GM18507 (cell line): ENCODE measurements around the gene RMRP.

Experiments used
- DNase-seq: peaks from one replicate; pipeline ENCODE4 v3.0.0; 2011; ENCODE audit warnings: low read depth; ENCODE audit not compliant: insufficient read length; ENCODE audit errors: extremely low spot score
- FAIRE-seq: peaks from 2 replicates; lab custom pipeline; 2011; peaks lifted over from hg19 to GRCh38; lab: Jason Lieb, UNC

The RMRP gene

DNA sequence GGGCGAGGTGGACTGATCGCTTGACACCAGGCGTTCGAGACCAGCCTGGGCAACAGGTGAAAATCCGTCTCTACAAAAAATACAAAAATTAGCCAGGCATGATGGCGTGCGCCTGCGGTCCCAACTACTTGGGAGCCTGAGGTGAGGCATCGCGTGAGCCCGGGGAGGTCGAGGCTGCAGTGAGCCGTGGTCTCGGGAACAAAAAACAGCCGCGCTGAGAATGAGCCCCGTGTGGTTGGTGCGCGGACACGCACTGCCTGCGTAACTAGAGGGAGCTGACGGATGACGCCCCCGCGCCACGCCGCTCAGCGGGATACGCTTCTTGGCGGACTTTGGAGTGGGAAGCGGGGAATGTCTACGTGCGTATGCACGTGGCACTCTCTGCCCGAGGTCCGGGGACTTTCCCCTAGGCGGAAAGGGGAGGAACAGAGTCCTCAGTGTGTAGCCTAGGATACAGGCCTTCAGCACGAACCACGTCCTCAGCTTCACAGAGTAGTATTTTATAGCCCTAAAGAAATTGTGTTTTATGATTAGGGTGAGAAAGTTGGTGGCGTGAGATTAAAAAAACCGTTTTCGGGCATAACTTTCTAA lies at the start of gene RMRP:
TSS of gene RMRP (minus strand) at position 474 of the 591 bp plus-strand sequence.
- FAIRE-seq (peak; percentile 89), DNase-seq (peak; percentile 85)

DNA sequence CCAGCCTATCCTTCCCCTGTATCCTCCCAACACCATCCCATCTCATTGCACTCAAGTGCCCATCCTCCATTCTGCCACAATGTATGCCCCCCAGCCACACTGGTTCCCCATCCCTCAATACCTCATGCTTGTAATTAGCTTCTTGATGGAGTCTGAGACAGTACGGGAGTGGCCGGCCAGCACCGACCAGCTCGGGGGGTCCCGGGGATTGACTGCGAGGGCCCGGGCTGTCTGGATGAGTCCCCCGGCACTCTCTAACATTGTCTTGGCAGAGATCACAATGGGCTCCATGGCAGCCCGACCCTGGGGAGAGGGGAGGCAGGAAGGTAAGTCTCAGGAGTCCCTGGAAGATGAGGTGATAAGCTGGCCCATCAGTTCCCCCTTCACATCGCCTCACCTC lies 49.1 kb upstream of the RMRP start:
- FAIRE-seq (no peak), DNase-seq (no peak)

GRCh38 chr9:35705836-35706430 lies 48.1 kb upstream of the RMRP start:
- FAIRE-seq, result no peak
- DNase-seq, result no peak

DNA sequence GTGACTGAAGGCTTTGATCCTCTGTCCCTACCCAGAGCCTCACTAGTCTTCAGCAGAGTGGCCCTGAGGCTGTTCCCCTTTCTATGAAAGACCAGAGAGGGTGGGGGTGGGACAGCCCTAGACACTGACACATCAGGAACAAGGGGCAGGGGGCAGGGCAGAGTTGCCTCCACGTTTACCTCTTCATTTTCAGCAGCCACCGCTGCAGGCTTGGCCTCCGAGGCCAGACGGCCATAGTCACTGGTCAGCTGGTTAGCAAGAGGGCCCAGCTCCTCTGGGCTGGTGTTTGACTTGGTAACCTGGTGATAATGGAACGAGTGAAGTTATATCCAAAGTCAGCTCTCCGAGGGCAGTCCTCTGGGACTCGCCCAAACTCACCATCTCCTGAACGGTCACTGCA lies 47.6 kb upstream of the RMRP start:
- FAIRE-seq, result no peak
- no peak for DNase-seq

DNA sequence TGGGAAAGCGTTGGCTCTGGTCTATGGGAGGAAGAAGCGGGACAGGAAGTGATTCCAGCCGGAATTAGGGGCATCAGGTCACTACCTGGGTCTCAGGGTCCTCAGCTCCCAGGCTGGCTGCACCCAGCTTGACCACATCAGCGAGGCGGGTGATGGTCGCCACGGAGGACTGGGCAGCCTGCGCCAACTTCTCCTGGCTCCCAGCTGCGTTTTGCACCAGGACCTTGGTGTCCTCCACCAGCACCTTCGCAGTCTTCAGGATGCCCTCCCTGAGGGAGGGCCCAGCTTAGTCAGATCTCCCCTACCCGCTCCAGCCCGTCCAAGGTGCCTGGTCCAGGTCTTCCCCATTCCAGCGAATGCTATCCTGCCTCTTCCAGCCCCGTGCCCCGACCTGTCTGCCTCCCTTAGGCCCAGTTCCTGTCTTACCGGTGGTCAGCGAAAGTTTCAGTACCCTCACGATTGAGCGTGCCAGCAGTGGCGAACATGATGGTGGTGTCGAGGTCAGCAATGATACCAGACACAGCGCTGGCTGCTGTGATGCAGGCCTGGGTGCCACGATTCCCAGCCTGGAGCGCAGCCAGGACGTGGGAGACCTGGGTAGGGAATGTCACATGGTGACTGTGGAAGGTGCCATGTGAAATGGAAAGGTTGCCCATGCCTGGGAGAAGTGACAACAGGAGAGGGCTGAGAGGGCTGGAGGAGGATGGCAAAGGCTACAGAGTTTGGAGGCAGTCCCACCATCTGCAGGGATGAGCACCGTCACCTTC lies 46.3 kb upstream of the RMRP start:
- no peak for FAIRE-seq
- DNase-seq, result no peak

- DNase-seq, result no peak
- FAIRE-seq, result no peak
These were observed 44.9 kb upstream of the RMRP start for GRCh38 chr9:35702696-35703095.

GRCh38 chr9:35700942-35701341 lies 43.1 kb upstream of the RMRP start:
- FAIRE-seq, result no peak
- no peak for DNase-seq

- DNase-seq (no peak), FAIRE-seq (no peak)
These were observed 42.2 kb upstream of the RMRP start for GRCh38 chr9:35700031-35700430.

DNA sequence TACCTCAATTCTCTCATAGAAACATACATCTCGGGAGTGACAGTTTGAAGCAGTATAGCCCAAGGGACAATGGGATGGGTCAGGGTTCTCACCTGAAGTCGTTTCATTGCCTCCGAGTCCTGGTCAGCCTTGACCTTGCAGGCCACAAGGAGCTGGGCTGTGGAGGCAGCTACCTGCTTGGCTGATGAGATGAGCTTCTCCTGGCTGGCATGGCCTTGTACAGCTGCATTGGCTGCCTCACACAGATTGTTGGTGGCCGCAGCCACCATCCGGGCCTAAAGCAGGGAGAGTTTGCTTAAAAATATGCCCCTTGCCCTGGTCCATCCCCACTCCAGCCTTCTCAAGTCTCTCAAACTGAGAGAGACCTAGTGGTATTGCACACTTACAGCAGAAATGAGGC lies 40.4 kb upstream of the RMRP start:
- FAIRE-seq, result no peak
- no peak for DNase-seq

DNA sequence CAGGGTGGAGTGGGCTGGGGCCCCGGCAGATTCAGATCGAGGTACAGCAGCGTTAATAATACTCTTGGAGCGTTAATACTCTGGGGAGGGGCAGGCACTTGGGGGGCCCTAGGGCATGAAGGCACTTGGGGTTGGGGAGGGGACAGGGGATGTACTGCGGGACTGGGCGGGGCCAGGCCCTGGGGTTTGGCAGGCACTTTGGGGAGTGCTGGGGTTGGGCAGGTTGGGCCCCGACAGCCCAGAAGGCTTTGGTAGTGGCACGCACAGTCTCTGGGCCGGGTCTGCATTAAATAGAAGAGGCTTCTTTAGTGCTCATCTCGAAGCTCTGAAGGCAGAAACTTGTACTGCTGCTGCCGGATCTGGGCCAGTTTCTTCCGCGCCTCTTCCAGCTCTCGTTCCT lies 39.7 kb upstream of the RMRP start:
- no peak for FAIRE-seq

DNA sequence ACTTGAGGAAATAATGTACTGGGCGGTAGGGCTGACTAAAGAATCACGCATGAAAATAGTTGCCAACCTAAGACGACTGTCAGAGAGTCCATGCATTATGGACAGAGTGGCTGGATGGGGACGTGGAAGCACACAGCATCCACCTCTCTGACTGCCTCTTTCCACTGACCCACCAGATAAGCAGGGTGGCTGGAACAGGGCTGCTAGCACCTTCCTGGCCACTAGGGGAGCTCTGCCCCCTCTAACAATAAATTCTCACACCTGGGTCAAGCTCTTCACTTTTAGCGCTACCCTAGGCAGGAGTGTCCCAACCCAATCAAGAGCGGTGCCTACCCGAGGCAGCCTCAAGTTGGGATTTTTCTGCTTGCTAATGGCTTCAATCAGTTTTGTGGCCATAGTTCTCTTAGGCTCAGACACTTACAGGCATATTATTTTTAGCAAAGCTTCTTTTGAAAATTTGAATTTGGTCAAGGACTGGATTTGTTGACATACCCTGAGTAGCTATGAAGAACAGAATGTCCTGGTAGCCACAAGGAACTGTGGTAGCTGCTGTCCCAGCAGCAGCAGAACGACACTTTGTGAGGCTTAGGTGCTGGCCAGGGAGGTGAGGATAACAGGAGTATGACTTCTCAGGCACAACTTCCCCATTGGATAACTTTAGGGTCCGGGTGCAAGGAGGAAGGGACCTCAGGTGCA lies 38.8 kb upstream of the RMRP start:
- peak; percentile 60 for DNase-seq
- FAIRE-seq, result peak; percentile 84

More for the DNA sequence above, 39.7 kb upstream of the RMRP start:
- no peak for DNase-seq

GRCh38 chr9:35695943-35696401 lies 38.2 kb upstream of the RMRP start:
- DNase-seq (no peak), FAIRE-seq (no peak)

DNA sequence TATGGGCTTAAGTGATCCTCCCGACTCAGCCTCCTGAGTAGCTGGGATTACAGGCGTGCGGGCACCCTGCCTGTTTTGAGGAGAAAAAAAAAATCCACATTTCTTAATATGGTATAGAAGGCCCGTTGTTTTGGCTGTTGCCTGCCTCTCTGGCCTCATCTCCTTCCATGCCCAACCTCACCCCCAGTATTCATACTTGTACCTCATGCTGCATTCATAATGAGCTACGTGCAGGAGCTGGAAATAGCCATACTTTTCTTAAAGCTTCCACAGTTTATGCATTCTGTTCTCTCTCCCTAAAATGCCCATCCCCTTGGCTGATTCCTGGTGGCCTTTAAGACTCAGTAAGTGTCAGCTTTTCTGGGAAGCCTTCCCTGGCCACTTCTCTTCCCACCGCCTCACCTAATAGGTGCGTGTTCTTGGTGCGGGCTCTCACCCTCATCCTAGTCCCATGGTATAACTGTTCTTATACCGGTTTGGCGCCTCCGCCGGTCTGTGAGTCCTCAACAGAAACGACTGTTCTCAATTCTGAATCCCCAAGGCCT lies 34.0 kb upstream of the RMRP start:
- DNase-seq (no peak), FAIRE-seq (no peak)

GRCh38 chr9:35691334-35691650 lies 33.5 kb upstream of the RMRP start:
- FAIRE-seq (no peak), DNase-seq (no peak)

DNA sequence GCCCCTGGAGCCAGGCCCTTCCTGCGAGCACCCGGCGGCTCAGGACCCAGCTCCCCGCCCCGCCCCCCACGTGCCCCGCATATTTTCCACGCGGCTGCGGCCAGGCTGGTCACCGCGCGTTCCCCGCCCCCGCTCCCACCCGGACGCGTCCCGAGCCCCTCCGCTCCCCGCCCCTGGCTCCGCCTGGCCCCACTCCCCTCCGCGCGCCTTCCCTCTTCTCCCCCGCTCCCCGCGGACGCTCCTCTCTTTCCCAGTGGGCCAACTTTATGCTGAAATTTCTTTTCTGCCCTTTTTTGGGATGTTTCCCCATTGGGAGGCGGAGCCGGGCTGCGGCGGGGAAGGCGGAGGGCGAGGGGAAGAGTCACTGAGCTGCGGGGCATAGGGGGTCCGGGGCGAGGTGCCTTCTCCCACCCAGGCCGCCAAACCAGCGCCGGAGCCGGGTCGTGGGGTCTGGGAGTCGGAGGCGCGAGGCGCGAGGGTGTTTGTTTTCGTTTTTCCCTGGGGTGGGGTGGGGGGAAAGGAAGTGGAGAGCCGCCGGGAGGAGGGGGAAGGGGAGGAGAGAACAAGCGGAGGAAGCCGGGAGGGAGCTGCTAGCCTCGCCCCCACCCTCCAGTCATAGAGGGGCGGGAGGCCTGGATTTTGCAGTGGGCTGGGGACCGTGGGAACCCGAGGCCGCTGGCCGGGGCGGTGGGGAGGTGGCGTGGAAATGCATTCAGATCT lies 33.0 kb upstream of the RMRP start:
- FAIRE-seq (no peak), DNase-seq (no peak)

- DNase-seq (peak; percentile 29), FAIRE-seq (no peak)
These were observed 32.4 kb upstream of the RMRP start for GRCh38 chr9:35690294-35690613.

- DNase-seq (no peak), FAIRE-seq (no peak)
These were observed 31.9 kb upstream of the RMRP start, which contains the start of gene TPM2 for GRCh38 chr9:35689542-35690293. TPM2 (minus strand) TSS chr9:35689925; CDS start chr9:35689817, 108 bp downstream.

DNA sequence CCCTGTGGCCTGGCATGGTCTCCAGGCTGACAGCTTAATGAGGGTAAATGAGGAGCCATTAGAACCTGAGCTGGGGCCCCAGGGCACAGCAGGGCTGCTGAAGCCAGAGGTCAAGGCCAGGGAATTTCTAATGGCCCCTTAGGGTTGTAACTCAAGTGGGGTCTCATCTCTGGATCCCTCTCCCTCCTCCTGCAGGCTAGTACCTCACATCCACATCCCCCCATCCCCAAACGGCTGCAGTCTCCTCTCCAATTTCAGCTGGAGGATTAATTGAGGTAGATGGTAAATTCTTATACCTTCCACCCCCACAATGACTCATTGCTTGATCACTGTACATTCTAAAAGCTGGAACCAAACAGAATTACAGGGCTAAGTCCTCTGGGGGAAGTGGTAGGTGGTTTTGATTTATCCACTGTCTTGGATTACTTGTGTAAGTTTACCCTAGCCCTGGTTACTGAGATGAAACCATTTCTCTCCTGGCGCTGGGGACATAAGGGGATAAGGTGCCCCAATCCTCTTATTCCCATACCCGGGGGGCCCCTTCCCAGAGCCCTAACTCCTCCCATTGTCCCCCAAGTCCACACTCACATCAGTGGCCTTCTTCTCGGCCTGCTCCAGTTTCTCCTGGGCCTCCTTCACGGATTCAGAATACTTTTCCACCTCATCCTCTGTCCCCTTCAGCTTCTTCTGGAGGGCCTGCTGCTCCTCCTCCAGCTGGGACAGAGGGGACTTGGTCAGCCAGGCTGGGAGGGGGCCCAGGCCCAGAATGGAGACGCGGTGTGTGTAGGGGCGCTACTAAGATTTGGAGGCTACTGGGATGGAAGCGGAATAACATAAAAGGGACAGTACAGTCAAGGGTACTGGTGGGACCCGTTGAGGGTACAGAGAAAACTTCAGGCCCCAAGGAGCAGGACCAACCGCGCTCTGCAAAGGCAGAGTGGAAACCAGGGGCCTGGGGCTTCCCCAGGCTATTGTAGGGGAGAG lies 31.0 kb upstream of the RMRP start:
- FAIRE-seq (no peak), DNase-seq (no peak)
